Epithelial cell of proximal tubule (primary cell): ENCODE data around the gene CCDC134. TPM values are rescaled to one million over a fixed set of nuclear protein-coding genes. Genes with fewer than 3 reads are reported as not detected.
"Not testable (repeated sequence)": the region's sequence is repeated elsewhere in the genome, so short reads cannot be mapped to it uniquely, and the experiment has no call there.

ENCODE experiments used
- DNase-seq: peaks from one replicate; pipeline ENCODE4 v3.0.0-alpha.2; 2011; ENCODE audit warnings: low read depth
- H3K4me3 ChIP-seq: 2 replicates; pipeline ENCODE4 v1.5.1; 2011; ENCODE audit warnings: low read depth, mild to moderate bottlenecking, low read length
- total RNA-seq: library from RNA; depleted of rRNA; stranded (reverse); fragments of >200 nt; gene quantifications from 2 replicates; pipeline ENCODE4 v1.2.3, GENCODE V29; 2015
- TF ChIP-seq, protein P1 (sequence below): conservative IDR thresholded peaks from 2 replicates; pipeline ENCODE4 v1.5.1; 2012; ENCODE audit warnings: low read depth, mild to moderate bottlenecking, low read length

Gene CCDC134
- total RNA-seq, 1 donor from 2014 or later = 17.8 TPM

DNA sequence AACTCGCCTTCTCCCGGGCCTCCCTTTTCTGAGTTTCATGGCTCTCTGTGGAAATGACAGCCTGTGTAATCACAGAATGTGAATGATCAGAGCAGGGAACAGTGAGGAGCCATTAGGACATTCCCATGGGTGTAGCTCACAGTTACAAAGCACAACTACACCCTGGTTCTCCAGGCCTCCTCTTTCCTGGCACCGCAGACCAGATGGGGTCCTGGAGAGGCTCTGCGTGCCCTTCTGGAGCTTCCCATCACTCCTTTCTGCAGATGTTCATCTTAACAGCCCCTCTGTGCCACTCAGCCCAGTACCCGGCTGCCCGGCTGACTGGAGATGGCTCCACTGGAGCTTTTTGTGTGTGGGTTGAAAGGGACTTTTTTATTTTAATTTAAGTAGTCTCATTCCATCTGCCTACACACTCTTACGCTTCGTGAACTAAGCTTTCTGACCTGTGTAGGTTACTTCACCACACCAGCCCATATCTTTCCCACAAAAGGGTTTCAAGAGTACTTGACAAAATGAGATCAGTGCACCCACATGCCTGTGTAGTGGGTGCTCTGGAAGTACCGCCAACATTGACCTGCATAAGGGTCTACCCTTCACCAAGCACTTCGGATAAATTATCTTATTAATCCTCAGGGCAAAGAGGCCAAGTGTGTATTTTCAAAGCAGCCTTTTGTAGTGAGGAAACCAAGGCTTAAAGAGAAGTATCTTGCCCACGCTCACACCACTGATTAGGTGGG lies 62.2 kb downstream of the CCDC134 start:
- no peak for DNase-seq
- no peak overlapping the region for H3K4me3 ChIP-seq
- TF ChIP-seq, protein P1, sequence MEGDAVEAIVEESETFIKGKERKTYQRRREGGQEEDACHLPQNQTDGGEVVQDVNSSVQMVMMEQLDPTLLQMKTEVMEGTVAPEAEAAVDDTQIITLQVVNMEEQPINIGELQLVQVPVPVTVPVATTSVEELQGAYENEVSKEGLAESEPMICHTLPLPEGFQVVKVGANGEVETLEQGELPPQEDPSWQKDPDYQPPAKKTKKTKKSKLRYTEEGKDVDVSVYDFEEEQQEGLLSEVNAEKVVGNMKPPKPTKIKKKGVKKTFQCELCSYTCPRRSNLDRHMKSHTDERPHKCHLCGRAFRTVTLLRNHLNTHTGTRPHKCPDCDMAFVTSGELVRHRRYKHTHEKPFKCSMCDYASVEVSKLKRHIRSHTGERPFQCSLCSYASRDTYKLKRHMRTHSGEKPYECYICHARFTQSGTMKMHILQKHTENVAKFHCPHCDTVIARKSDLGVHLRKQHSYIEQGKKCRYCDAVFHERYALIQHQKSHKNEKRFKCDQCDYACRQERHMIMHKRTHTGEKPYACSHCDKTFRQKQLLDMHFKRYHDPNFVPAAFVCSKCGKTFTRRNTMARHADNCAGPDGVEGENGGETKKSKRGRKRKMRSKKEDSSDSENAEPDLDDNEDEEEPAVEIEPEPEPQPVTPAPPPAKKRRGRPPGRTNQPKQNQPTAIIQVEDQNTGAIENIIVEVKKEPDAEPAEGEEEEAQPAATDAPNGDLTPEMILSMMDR = no peak

DNA sequence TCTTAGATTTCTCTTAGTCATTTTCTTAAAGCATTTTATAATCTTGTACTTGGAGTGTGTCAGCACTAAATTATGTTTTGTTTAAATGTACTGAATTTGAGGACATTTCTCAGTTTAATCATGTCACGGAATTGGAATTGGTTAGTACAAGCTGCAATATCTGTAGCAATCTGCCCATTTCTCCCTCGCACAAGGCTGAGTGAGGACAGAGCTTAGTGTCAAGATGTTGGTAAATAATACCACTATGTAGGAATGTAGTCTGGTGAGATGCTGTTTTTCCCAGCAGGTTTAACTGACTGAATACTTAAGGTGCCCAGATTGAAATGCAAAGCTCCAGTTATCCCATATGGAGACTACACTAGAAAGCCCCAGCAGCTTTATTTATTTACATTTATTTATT lies 63.0 kb downstream of the CCDC134 start:
- no peak overlapping the region for H3K4me3 ChIP-seq
- TF ChIP-seq, protein P1 = no peak
- DNase-seq = no peak

DNA sequence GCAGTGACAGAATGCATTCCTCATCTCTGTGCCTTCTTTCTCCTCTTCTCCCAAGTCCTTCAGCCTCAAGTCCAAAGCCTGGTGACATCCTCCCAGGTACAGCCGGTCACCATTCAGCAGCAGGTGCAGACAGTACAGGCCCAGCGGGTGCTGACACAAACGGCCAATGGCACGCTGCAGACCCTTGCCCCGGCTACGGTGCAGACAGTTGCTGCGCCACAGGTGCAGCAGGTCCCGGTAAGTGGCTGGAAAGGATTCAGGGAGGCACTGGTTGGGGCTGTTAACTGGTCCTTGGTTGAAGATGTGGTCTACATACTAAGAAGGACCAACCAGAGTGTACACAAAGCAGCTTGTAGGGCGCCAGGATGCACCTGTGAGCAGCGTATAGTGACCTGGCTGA lies 68.1 kb downstream of the CCDC134 start:
- TF ChIP-seq, protein P1 = no peak
- H3K4me3 ChIP-seq = no peak overlapping the region
- no peak for DNase-seq

DNA sequence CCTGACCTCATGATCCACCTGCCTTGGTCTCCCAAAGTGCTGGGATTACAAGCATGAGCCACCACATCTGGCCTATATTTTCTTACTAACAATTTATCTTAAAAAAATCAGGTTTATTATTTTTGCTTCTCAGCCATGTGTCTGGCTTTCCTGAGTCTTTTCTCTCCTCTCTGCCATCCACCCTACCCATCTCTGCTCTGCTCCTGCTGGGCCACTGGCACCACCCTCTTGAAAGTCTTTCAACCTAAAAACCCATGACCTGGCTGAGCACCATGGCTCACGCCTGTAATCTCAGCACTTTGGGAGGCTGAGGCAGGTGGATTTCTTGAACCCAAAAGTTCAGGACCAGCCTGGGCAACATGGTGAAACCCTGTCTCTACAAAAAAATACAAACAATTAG lies 69.6 kb downstream of the CCDC134 start:
- H3K4me3 ChIP-seq, DNase-seq: not testable (repeated sequence)

DNA sequence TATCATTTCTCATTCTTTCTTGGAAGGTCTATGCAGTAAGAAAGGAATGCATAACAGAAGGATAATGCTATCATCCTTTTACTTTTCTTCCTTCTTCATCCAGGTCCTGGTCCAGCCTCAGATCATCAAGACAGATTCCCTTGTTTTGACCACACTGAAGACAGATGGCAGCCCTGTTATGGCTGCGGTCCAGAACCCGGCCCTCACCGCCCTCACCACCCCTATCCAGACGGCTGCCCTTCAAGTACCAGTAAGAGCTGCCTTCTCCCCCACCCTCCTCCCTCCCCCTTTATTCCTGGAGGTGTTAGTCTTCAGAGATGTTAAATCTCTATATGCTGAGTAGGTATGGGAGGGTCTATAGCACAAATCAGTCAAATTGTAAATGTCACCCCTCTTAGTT lies 70.3 kb downstream of the CCDC134 start:
- TF ChIP-seq, protein P1 = no peak
- H3K4me3 ChIP-seq = no peak overlapping the region
- no peak for DNase-seq

GRCh38 chr22:41873391-41873790 lies 72.9 kb downstream of the CCDC134 start:
- TF ChIP-seq, protein P1 = no peak
- no peak for DNase-seq
- no peak overlapping the region for H3K4me3 ChIP-seq

DNA sequence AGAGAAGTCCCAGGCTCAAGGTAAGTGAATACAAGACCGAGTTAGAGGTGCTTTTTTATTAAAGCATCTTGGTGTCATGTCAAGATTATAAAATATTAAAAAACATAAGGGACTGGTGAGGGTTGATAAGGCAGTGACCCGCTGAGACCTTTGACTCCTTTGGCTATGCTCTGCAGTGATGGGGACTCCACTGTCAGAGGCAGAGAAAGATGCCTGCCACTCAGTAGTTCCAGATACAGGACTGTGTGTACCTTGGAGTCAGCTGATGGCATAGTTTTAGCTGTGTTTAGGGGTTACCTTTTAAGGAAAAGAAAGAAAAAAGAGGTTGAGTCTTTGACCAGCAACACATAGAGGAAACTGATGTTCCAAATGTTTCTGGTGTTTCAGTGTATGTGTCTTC lies 73.6 kb downstream of the CCDC134 start:
- no peak for DNase-seq
- TF ChIP-seq, protein P1 = no peak
- no peak overlapping the region for H3K4me3 ChIP-seq
